Muscle layer of duodenum (tissue), 2 donors: ENCODE data around the gene SLC9A1.
"Not testable (repeated sequence)": the region's sequence is repeated elsewhere in the genome, so short reads cannot be mapped to it uniquely, and the experiment has no call there.

Experiments
- H3K27ac ChIP-seq: one replicate; pipeline ENCODE4 v1.7.0; 2013; ENCODE audit warnings: mild to moderate bottlenecking, low read length
- H3K27me3 ChIP-seq: one replicate; pipeline ENCODE4 v1.7.0; 2013; ENCODE audit warnings: low read depth, mild to moderate bottlenecking, control low read depth, low read length
- H3K36me3 ChIP-seq, 2 donors: one replicate each; pipeline ENCODE4 v1.7.0; 2013; ENCODE audit warnings: low read length in 2 of 2, control low read depth in 1 of 2, mild to moderate bottlenecking in 1 of 2; ENCODE audit not compliant: insufficient read depth in 2 of 2, control insufficient read depth in 1 of 2
- H3K4me1 ChIP-seq, 2 donors: one replicate each; pipeline ENCODE4 v1.7.0; 2013; ENCODE audit warnings: low read length in 2 of 2, mild to moderate bottlenecking in 2 of 2, control low read depth in 1 of 2, moderate library complexity in 1 of 2; ENCODE audit not compliant: insufficient read depth in 2 of 2, control insufficient read depth in 1 of 2
- H3K4me3 ChIP-seq, 2 donors: one replicate each; pipeline ENCODE4 v1.7.0; 2013; ENCODE audit warnings: low read length in 2 of 2, low read depth in 1 of 2, mild to moderate bottlenecking in 1 of 2
- H3K9me3 ChIP-seq, 2 donors: one replicate each; pipeline ENCODE4 v1.7.0; 2013; ENCODE audit warnings: low read length in 2 of 2, control low read depth in 1 of 2, mild to moderate bottlenecking in 1 of 2; ENCODE audit not compliant: control insufficient read depth in 1 of 2
- donor health status: healthy.

Gene SLC9A1

DNA sequence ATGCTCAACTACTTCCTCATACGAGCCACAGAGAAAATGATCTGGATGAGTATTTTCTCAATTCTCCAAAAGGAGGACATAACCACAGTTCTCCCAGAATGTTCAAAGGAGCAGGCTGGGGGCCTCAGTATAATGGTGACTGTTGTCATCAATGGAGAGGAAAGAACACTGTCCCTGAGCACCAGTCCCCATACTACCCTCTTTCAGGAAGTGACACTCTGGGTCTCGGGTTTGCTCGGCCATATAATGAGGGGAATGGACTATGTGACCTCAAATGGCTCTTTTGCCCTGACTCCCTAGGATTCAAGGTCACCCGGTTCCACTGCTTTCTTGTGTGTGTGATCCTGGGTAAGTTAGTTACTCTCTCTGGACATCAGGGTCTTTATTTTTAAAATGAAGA is 22.8 kb downstream of the SLC9A1 start:
- Histone ChIP-seq H3K4me1 (peaks cover 14 to 18% of the 10 kb centered on the region in 2 donors), H3K27ac (peak overlapping the region; percentile 7), H3K36me3 (peaks cover 4% of the 10 kb centered on the region in 2 donors), H3K4me3 (no peak overlapping the region), H3K9me3 (no peaks in the 10 kb centered on the region), H3K27me3 (no peaks in the 10 kb centered on the region)

DNA sequence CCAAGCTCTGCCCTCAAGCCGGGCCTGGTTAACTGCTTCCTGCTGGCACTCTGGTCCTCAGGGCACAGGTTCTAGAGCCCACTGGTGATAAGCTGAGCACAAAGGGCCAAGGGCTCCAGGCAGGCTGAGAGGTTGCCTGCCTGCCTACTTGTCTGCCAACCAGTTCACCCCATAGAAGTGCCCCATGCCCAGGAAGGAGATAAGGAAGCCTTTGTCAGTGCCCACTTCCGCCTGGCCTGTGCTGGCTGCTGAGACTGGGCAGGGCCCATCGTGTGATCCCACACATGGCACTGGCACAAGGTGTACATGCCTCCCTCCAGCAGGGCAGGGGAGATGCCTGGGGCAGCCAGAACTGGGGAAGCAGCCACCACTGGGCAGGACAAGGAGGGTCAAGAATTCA is 24.1 kb downstream of the SLC9A1 start:
- Histone ChIP-seq H3K27me3 (no peaks in the 10 kb centered on the region), H3K27ac (peak overlapping the region; percentile 25)

DNA sequence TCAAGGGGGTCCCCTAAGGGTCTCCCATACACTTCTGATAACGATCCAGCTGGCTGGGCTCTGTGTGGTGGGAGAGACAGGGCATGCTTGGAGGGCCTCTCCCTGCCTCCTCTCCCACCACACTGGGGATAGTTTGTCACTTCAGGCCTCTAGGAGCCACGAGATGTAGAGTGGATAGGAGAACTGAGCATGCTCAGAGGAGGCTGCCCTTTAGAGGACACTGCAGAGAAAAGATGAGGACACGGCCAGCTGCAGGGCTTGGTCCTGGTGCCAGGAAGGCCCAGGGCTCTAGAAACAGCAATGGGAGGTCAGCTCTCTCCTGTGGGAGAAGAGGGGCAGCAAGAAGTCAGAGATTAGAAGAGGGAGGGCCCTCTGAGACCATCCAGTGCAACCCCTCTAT is 25.7 kb downstream of the SLC9A1 start:
- no peak overlapping the region for H3K4me3 ChIP-seq
- peaks cover 4% of the 10 kb centered on the region in 2 donors for H3K36me3 ChIP-seq
- H3K27ac ChIP-seq: no peak overlapping the region
- H3K9me3 ChIP-seq: no peaks in the 10 kb centered on the region
- H3K4me1 ChIP-seq: no peaks in the 10 kb centered on the region
- H3K27me3 ChIP-seq: no peaks in the 10 kb centered on the region

More for the DNA sequence above, 24.1 kb downstream of the SLC9A1 start:
- Histone ChIP-seq H3K4me1 (peaks cover 2 to 5% of the 10 kb centered on the region in 2 donors), H3K9me3 (no peaks in the 10 kb centered on the region), H3K36me3 (peaks cover 4% of the 10 kb centered on the region in 2 donors), H3K4me3 (no peak overlapping the region)

DNA sequence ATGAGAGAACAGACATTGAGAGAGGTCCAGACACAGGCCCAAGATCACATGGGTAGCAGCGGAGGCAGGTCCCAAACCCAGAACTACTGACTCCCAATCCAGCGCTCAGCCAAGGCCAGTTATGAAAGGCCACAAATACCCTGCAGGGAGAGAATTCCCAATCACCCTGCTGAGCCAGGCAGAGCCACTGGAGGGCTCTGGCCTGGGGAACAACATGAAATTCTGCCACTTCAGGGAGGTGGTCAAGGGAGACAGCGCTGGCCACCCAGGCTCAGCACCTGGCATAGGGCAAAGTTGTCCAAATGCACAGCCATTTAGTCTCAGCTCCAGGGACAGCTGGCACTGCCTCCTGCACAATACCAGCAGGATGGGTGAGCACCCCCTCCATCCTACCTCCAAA is 27.5 kb downstream of the SLC9A1 start:
- Histone ChIP-seq H3K4me3 (no peak overlapping the region), H3K4me1 (peaks cover 2 to 4% of the 10 kb centered on the region in 2 donors), H3K36me3 (peaks cover 4% of the 10 kb centered on the region in 2 donors), H3K27ac (no peak overlapping the region), H3K9me3 (no peaks in the 10 kb centered on the region), H3K27me3 (no peaks in the 10 kb centered on the region)

DNA sequence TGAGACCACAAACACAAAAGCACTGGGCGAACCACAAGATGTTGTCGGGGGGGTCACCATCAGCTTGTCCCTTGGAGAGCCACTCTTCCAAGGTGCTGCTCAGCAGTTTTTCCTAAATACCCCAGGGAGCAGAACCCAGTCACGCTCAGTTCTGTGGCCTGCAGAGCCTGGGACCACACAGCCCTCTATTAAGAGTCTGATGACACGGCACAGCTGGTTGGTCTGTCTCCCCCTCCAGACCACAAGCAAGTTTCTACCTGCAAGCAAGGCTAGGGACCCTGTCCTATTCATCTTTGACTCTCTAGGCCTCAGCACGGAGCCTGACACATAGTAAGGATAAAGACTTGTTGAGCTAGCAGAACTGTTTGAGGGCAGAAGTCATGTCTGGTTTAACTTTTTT is 28.5 kb downstream of the SLC9A1 start:
- peaks cover 4% of the 10 kb centered on the region in 2 donors for H3K36me3 ChIP-seq
- H3K9me3 ChIP-seq: no peaks in the 10 kb centered on the region
- peaks cover 6 to 9% of the 10 kb centered on the region in 2 donors for H3K4me1 ChIP-seq
- no peak overlapping the region for H3K4me3 ChIP-seq
- no peak overlapping the region for H3K27ac ChIP-seq
- no peaks in the 10 kb centered on the region for H3K27me3 ChIP-seq

DNA sequence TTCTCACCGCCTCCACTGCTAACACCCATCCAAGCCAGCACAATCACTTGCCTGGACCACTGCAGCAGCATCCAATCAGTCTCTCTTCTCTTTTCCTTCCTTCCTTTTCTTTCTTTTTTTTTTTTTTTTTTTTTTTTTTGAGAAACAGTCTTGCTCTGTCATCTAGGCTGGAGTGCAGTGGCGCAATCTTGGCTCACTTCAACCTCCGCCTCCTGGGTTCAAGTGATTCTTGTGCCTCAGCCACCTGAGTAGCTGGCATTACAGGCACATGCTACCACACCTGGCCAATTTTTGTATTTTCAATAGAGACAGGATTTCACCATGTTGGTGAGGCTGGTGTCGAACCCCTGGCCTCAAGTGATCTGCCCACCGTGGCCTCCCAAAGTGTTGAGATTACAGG is 29.8 kb downstream of the SLC9A1 start:
- H3K27me3 ChIP-seq, H3K36me3 ChIP-seq, H3K4me3 ChIP-seq, H3K9me3 ChIP-seq, H3K27ac ChIP-seq: not testable (repeated sequence)
- peaks cover 10 to 20% of the 10 kb centered on the region in 2 donors for H3K4me1 ChIP-seq

DNA sequence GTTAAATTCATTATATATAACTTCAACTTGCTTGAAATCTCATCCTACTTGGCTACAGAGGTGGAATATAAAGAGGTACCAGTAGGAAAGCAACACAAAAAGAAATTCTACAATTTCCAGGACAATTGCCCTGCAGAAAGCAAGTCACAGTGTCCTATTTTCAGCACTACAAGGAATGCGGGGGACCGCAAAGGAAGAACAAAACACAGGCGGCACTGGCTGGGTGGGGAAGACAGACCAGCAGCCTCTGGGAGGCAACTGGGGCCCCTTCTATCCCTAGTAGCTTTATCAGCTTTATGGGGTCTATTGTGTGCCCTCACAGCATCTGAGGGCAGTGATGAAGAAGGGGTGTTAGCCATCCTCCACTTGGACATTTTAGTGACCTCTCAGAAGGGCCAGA is 30.5 kb downstream of the SLC9A1 start:
- no peaks in the 10 kb centered on the region for H3K27me3 ChIP-seq
- no peaks in the 10 kb centered on the region for H3K9me3 ChIP-seq
- no peak overlapping the region for H3K27ac ChIP-seq
- no peak overlapping the region for H3K4me3 ChIP-seq
- peaks cover 13 to 20% of the 10 kb centered on the region in 2 donors for H3K4me1 ChIP-seq
- peaks cover 4% of the 10 kb centered on the region in 2 donors for H3K36me3 ChIP-seq

DNA sequence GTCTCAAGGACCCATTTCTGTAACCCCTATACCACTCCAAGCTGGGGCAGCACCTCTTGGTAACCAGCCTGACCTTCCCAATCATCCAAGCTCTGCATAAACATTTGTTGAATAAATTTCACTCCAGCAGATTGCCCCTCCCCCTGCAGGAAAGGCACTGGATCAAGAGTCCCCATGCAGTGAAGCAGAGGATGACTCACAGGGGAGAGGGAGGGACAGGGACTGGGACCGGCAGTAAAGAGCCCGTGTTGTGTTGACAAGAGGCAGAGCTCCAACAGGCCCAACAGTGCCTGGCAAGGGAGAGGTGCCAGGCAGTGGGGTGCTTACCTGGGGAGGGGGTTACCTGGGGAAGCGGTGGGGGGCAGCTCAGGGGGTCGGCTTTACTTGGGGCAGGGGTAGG is 32.3 kb downstream of the SLC9A1 start:
- Histone ChIP-seq H3K4me3 (no peak overlapping the region), H3K36me3 (peaks cover 0 to 4% of the 10 kb centered on the region in 2 donors), H3K27ac (peak overlapping the region; percentile 8), H3K9me3 (no peaks in the 10 kb centered on the region), H3K4me1 (peaks cover 24 to 31% of the 10 kb centered on the region in 2 donors), H3K27me3 (no peaks in the 10 kb centered on the region)

DNA sequence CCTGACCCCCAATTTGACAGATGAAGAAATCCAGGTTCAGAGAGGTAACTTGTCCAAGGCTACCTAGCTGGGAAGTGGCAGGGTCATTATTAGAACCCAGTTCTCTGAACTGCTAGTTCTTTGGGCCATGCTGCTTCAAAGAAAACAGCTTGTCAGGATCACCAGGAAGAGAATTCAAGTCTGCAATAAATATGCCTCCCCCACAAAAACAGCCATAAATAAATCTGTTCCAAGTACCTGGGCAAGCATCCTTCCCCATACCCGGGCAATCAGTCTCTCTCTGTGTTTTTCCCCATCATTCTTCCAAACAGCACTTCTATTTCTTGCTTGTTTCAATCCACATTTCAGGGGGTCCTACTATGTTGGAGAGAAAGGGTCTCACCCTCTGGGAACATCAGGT is 34.1 kb downstream of the SLC9A1 start:
- Histone ChIP-seq H3K4me1 (peaks cover 41 to 49% of the 10 kb centered on the region in 2 donors), H3K9me3 (no peaks in the 10 kb centered on the region), H3K27me3 (no peaks in the 10 kb centered on the region), H3K4me3 (no peak overlapping the region), H3K36me3 (no peaks in the 10 kb centered on the region), H3K27ac (no peak overlapping the region)

DNA sequence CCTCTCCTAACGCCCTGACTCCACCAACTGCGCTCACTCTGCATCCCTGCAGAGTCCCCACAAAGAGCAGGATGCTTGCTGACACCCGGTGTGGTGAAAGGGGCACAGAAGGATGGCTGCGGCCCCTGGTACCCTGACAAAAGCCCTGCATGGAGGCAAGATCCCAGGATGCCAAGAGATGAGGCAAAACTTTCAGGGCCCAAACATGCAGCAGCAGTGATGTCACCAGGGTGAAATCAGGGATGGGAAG is 36.6 kb downstream of the SLC9A1 start:
- peaks cover 43 to 58% of the 10 kb centered on the region in 2 donors for H3K4me1 ChIP-seq
- H3K27ac ChIP-seq: peak overlapping the region; percentile 73
- peaks cover 5 to 6% of the 10 kb centered on the region in 2 donors for H3K36me3 ChIP-seq
- no peaks in the 10 kb centered on the region for H3K27me3 ChIP-seq
- H3K4me3 ChIP-seq: no peak overlapping the region
- no peaks in the 10 kb centered on the region for H3K9me3 ChIP-seq

DNA sequence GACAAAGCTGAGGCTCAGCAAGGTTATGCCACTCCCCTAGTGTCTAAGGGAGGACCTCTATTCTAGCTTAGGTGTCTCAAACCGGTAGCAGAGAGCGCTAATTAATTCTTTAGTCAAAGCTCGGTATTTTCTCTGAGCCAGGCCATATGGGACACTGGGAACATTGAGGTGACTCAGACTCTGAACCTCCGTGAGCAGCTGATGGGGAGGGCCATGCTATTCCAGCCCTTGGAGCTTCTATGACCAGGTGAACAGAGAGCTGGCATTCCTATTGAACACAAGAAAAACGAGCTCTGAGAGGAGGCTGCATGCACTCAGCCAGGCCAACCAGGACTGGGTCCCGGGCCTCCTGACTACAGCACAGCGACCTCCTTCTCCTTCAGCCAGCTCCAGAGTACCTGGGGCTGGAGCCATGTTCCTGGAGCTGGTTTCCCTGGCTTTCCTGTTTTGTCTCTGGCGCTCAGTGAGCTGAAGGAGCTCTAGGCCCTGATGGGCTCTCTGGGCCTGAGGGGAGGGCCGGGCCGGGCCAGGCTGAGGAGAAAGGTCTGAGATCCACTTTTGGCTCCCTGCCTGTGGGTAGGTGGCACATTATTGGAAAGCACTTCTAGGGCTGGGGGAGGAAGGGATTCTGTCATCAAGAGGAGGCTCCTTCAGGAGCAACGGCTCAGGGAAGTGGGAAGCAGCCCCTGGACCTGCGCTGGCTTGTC is 37.0 kb downstream of the SLC9A1 start:
- Histone ChIP-seq H3K27ac (peak overlapping the region; percentile 73), H3K4me1 (peaks cover 43 to 58% of the 10 kb centered on the region in 2 donors), H3K27me3 (no peaks in the 10 kb centered on the region), H3K4me3 (no peak overlapping the region), H3K9me3 (no peaks in the 10 kb centered on the region), H3K36me3 (peaks cover 6 to 8% of the 10 kb centered on the region in 2 donors)

DNA sequence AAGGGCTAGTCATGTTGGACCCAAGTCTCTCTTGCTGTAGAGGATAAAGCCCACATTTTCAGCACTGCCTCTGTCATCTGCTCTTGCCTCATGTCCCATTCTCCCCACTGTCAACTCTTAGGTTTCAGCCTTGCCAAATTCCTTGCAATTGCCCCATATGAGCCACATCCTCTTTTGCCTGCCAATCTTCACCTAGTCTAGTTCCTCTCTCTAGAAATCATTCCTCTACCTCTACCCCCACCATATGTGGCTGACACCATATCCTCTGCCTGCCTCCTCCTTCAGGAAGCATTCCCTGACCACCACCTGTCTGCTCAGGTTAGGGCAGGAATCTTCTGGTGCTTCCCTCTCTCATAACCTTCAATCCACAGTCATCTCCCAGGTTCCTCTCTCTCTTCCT is 38.2 kb downstream of the SLC9A1 start:
- H3K9me3 ChIP-seq: no peaks in the 10 kb centered on the region
- peak overlapping the region; percentile 73 for H3K27ac ChIP-seq
- H3K27me3 ChIP-seq: no peaks in the 10 kb centered on the region
- peaks cover 6 to 8% of the 10 kb centered on the region in 2 donors for H3K36me3 ChIP-seq
- no peak overlapping the region for H3K4me3 ChIP-seq
- peaks cover 44 to 61% of the 10 kb centered on the region in 2 donors for H3K4me1 ChIP-seq
